ENCODE measurements around the gene JAKMIP2.

GRCh38 chr5:147753765-147754164, 28.8 kb downstream of the JAKMIP2 start:
- TF ChIP-seq, protein P1, sequence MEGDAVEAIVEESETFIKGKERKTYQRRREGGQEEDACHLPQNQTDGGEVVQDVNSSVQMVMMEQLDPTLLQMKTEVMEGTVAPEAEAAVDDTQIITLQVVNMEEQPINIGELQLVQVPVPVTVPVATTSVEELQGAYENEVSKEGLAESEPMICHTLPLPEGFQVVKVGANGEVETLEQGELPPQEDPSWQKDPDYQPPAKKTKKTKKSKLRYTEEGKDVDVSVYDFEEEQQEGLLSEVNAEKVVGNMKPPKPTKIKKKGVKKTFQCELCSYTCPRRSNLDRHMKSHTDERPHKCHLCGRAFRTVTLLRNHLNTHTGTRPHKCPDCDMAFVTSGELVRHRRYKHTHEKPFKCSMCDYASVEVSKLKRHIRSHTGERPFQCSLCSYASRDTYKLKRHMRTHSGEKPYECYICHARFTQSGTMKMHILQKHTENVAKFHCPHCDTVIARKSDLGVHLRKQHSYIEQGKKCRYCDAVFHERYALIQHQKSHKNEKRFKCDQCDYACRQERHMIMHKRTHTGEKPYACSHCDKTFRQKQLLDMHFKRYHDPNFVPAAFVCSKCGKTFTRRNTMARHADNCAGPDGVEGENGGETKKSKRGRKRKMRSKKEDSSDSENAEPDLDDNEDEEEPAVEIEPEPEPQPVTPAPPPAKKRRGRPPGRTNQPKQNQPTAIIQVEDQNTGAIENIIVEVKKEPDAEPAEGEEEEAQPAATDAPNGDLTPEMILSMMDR (conservative IDR thresholded peaks at IDR 0.05; ENCODE audit: low read depth, low read length), result no peak
- TF ChIP-seq EZH2 (IDR thresholded peaks at IDR 0.05; ENCODE audit: borderline replicate concordance, low read depth, low read length, poor library complexity, severe bottlenecking), result no peak

All from A673 (cell line).